NCI-H748 (cell line): Measurements from ENCODE around the gene MBD1.
"Not testable (repeated sequence)": the region's sequence is repeated elsewhere in the genome, so short reads cannot be mapped to it uniquely, and the experiment has no call there.

Experiments
- DNase-seq: peaks from one replicate; lab custom pipeline; 2025; ENCODE audit not compliant: unreplicated experiment; lab: John Stamatoyannopoulos, UW

MBD1 gene

DNA sequence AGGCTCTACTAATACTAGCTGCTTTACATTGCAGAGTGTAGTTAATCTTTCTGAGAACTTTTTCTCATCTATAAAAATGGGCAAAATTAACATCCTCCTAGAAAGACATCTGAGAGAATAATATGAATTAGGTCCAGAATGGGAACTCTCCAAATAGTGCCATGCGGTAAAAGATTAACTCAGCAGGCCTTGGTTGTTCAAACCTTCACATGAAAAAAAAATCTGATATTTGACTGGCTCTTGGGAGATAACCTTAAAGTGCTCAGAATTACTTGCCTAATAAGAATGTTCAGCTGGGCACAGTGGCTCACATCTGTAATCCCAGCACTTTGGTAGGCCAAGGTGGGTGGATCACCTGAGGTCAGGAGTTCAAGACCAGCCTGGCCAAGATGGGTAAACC lies 11.7 kb upstream of the MBD1 start:
- no peak for DNase-seq

- no peak for DNase-seq
Measured at GRCh38 chr18:50289108-50289443, 7.8 kb upstream of the MBD1 start.

GRCh38 chr18:50288348-50289107 lies 7.2 kb upstream of the MBD1 start:
- DNase-seq, result not testable (repeated sequence)

GRCh38 chr18:50287441-50288347 lies 6.4 kb upstream of the MBD1 start, which contains the start of gene CXXC1:
Gene CXXC1, minus strand, starts transcription at chr18:50287692. Its CDS starts 103 bp downstream, at chr18:50287589.
- DNase-seq, result peak; percentile 100

DNA sequence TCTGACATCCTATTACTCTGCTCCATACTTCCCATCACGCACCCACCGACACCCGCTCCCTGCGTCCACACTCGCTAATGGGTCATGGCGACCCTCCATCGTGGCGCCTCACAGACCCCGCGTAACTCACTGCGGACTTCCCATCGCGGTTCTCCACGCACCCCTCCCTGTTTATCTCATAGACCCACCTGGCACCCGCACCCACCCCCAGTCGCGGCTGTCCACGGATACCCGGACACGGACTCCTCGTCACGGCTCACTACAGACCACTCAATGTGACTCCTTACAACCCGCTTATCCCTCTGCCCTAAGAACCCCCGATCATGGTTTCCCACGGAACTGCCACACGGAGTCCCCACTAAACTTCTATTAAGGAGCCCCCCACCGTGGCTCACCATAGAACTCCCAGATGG lies 5.7 kb upstream of the MBD1 start:
- peak; percentile 57 for DNase-seq

GRCh38 chr18:50286391-50287027 lies 5.2 kb upstream of the MBD1 start:
- peak; percentile 78 for DNase-seq

GRCh38 chr18:50285631-50286321 lies 4.5 kb upstream of the MBD1 start:
- no peak for DNase-seq

DNA sequence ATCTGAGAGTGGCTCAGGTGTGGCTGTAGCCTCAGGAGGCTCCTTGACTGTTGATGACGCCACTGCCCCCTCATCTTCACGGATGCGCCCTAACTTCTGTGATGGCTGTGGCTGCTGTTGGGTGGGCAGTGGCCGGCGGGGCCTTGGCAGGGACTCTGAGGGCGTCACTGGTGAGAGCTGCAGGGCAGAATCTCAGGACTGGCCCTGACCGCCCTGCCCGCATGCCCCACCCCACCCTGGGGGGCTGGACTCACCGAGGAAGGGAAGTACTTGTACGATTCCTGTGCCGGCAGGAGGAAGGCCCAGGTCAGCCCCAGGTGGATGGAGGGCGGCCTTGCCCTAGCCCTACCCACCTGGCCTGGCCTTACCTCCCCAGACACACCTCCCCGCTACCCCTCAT lies 3.7 kb upstream of the MBD1 start:
- DNase-seq, result no peak

DNA sequence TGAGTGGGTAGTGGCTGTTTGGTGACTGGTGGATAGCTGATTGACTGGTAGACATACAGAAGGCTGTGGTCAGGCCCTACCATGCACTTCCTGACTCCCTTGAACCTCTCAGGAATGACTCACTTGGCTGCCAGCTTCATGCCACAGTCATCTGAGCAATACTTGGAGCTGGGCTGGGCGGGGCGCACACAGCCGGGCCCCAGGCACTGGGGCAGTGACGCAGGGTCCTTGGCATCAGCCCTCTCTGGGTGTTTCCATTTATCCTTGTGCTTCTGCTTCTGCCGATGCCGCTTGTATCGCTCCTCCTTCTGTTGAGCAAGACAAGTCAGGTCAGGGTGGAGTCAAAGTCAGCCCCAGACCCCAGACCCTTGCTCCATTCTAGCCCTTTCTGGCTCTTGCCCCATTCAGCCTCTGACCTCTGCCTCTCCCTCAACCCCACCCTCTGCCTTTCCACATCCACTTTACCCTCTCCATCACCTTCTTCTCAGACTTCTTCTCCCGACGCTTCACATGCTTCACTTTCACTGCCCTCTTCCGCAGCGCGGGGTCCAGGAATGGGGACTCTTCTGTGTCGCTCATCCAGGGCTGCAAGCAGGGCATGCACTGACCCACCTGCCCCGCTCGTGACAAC lies 3.0 kb upstream of the MBD1 start:
- DNase-seq, result no peak

DNA sequence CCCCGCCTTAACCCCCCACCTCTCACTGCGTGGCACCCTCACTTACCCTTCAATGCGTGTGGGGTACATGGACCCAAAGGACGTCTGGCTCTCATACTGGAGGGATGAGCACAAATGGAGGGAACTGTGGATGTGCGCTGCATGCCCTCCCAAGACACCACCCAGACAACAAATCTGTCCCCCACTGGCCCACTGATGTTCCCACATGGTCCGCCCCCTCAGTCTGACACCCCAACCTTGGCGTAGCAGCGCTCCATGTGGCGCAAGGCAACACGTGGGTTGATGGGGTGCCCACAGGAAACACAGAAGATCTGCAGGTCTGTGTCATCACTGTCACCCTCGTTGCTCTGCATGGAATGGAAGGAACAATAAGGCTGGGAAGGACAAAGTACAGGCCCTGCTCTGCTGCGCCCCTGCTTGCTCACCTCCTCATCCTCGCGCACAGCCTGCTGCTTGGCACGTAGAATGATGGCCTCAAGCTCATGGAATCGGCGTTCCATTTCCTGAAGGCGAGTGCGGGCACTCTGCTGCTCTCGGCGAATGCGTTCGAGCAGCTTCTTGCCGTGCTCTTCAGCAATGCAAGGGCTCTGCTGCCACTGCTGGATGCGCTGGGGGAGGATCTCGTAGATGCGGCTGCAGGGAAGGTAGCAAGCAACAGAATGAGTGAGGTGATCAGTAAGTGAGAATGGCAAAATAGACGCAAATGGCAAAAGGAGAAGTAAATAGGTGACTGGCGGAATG lies 2.3 kb upstream of the MBD1 start:
- DNase-seq, result no peak

DNA sequence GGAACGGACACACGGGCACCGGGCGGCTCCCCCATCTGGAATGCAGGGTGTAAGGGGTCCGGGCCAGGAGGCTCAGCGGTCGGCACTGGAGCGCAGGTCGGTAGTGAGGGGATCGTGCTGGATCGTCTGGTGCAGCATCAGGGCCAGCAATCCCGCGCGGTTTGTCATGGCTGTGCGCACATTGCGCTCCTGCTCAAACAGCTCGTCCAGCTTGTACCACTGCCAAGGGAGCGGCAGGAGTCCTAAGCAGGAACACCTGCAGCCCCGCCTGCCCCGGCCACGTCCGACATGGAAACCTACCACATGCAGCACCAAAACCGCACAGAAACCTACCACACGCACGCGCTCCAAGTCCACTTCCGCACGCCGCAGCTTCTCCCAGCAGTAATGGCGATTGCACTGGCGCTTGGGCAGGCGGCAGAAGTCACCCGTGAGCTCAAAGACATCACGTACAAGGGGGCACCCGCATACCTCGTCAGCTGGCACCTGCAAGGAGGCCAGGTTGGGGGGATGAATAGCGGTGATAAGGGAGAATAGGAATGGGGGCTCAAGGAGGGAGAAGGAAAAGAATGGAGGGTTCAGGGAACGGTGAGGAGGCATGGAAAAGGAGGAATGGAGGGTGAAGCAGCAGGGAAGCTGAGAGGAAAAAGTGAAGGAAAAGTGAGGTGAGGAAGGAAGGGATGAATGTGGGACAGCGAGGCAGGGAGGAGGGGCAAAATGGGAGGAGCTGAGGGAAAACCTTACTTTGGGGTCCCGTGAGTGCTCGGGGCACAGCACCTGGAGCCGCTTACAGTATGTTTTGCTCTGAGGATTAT lies 1.4 kb upstream of the MBD1 start:
- DNase-seq, result no peak

DNA sequence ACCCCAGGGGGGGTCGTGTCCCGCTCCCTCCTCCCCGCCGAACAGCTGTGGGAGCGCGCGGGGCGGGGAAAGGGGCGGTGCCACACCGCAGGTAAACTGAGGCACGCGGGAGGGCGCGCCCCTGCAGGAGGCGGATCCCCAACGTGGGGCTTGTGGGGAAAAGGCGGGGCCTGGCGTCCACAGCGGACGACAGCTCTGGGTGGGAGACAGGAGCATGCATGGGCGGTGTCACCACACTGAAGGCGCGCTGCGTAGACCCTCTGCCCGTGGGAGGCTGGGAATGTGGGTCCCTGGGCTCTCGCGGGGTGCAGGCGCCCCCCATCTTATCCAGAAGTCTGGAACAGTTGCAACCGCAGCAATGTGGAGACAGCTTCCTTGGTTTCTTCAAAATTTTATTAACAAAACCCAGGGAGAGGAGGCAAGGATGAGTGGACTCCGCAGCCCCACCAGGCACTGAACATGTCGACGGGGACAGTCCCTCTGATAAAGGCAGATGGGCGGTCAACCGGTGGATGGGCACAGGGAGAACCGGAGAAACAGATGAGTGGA lies 723 bp upstream of the MBD1 start:
- no peak for DNase-seq

- DNase-seq, result no peak
Measured at GRCh38 chr18:50280707-50281294, 522 bp downstream of the MBD1 start.

DNA sequence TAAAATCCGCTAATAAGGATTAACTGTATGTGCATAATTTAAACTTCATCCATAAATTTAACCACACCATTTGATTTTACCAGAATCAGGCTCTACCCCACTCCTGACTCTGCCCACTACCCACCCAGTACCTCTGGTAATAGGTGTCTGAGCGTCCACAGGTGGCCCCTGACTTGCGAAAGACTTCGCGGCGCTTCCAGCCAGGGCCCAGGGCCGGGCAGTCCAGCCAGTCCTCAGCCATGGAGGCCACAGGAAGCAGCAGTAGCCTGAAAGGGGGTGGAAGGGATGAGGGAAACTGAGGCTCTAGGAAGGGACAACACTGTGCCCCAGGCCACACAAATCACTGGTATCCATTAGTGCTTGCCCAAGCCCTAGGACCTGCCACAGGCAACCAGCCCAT lies 1.6 kb downstream of the MBD1 start:
- DNase-seq, result no peak

GRCh38 chr18:50277942-50278341 lies 3.4 kb downstream of the MBD1 start:
- DNase-seq, result no peak

DNA sequence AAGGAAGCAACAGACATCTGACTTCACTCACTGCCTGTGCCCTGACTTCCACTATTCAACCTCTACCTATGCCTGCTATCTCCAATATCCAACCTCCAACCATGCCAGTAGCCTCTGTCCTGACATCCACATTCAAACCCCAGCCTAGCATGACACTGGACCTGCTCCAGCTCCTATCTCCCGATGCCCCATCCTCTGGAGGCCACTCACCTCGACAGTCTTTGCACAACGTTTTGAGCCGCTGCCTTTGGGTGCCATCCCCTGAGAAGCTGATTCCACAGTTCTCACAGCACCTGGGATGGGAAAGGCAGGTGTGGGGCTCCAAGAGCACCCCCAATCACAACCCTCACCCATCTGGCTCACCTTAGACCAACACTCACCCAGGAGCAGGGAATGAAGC lies 4.9 kb downstream of the MBD1 start:
- no peak for DNase-seq

DNA sequence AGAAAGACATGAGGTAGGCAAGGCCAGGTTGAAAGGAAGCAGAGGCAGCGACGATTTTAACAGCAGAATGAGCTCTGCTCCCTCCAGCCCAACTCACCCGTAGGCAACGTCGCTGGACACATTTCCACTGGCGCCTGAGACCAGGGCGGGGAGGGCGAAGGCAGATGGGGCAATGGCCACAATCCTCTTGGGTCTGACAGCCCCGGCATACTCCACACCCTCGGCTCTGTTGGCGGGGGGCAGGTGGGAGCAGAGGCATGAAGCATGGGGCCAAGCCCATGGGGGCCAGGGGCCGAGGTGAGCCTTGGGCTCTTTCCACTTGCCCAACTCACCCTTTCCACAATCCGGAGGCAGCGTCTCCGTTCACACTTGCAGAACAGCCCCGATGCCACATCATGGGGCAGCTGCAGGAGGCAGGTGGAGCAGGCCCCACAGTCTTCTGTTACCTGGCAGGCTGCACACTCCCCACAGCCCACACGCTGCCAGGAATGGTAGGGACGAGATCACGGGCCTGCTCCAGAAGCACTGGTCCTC lies 5.8 kb downstream of the MBD1 start:
- no peak for DNase-seq

DNA sequence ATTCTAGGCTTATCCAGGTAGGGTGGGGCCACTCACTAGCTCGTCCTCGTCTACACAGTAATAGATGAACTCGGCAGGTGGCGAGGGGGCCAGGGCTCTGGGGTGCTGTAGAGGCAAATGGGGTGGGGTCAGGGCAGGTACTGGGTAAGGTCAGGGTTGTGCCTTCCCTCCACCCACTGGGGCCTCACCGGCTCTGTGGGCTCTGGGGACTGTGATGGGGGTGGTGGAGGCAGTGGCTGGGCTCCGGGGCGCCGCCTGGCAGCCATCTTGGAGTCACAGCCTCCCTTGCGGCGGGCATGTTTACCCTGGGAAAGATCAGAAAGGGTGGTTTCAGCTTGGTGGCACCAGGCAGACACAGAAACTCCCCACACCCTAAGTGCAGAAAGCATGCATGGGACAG lies 6.4 kb downstream of the MBD1 start:
- no peak for DNase-seq
